NCI-H345 treated with DMSO at 0.1 percent for 48 hours (cell line): ENCODE results near the gene LILRA5.
"Not testable (repeated sequence)": the region's sequence is repeated elsewhere in the genome, so short reads cannot be mapped to it uniquely, and the experiment has no call there.

Experiments
- DNase-seq: peaks from one replicate; lab custom pipeline; 2025; ENCODE audit not compliant: unreplicated experiment; lab: John Stamatoyannopoulos, UW

LILRA5 gene

DNA sequence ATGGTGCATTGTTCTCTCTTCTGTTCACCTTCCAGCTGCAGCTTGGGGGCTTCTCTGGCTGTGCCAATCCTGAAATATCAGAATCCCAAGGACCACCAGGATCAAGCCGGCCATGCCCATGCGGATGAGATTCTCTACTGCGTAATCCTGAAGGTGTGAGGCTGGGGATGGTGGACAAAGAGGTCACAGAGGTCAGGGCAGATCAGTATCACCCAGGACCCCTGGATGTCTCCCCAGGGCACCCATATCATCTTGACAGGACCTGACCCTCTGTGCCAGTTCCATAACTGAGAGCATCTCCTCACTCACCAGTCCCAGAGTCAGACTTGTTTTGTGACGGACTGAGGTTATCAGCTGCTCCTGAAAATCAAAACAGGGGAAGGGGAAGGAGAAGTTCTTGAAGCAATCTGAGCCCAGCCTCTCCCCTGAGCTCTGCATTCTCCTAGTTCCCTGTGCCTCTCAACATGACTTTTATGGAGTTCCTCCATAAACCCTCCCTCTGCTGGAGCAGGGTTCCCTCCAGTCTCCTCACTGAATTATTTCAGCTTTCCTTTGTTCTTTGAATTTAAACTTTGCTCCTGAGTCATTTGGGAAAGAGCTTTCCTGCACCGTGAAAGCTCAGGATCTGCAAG lies 5.5 kb downstream of the LILRA5 start:
- no peak for DNase-seq

DNA sequence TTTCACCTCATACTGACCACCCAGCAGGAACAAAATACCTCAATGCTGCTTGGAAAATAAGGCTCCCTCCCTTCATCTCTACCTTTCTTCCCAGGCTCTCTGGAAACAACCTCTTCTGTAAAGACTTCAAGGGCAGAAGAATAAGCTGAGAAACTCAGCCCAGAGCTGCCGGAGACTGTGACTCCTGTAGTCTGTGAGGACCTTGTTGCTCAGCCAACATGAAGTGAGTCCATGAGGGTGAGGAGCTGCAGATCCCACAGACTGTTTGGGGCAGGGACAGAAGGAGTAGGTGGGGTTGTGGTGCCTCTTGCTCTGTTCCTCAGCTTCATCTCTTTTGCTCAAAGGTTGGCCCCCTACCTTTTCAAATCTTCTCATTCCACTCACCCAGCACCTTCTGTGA lies 7.8 kb downstream of the LILRA5 start:
- no peak for DNase-seq

GRCh38 chr19:54302257-54302656 lies 10.7 kb downstream of the LILRA5 start:
- DNase-seq = no peak

DNA sequence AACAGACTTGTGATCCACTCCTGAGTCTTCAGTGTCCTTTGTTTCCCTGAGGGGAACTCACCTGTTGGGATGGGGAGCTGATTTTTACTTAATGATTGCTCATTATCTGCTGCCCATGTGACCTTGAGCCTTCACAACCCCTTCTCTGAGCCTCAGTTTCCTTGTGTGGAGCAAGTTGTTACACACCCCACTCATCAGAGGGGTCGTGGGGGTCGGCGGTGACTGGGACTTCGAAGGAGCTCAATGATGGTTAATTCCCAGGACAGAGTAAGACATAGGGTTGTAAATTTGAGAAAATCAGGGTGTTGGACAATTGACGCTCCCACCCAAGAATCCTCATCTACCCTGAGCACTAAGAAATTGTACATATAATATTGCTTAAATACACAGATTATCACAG lies 13.5 kb downstream of the LILRA5 start:
- DNase-seq = no peak

GRCh38 chr19:54299126-54299498 lies 13.9 kb downstream of the LILRA5 start:
- no peak for DNase-seq

DNA sequence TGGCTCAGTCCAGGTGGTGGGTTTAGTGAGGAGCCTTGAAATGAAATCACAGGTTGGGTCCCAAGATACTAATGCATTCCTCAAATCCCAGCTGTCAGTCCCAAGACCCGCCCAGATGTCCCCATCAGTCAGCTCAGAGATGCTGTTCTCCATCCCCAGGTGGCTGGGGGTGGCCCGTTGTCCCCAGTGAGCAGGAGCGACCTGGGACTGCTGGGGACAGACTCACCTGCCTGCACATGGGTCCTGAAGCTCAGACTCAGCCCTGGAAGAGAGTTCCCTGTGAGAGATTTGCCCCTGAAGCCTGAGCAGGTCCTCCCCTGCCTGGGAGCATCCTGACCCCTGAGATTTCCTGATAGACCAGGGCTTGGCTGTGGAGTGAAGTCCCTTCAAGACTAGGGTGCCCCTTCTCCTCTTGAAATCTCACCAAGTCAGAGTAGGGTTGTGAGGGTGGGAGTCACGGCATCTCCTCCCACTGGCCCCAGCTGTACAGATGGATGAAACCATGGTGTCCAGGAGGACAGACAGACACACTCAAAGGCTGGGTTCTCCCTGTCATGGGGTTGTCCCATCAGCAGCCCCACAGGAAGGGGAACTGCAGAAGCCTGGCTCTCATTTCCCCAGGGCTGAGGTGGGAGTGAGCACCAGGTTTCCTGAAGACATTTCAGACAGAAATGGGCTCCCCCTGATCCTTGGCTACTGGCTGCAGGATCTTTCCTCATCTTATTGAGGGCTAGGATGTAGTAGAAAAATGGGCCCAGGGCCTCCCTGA lies 14.4 kb downstream of the LILRA5 start:
- no peak for DNase-seq

GRCh38 chr19:54297759-54298305 lies 15.1 kb downstream of the LILRA5 start:
- DNase-seq = no peak

DNA sequence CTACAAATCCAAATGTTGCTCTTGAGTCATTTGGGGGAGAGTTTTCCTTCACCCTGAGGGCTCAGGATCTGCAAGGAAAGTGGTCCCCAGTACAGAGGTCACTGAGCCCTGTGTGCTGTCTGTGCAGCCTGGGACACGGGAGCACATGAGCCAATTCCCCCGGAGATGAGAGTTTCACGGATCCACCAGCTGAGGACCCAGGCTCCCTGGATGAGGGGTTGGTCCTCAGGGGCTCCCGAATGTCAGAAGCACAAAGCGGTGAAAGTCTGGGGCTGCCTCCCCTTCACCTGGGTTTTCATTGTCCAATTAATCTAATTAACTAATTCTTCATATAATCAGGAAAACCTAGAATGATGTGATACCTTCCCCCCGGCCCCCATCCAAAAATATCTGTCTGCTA lies 18.4 kb downstream of the LILRA5 start:
- no peak for DNase-seq

DNA sequence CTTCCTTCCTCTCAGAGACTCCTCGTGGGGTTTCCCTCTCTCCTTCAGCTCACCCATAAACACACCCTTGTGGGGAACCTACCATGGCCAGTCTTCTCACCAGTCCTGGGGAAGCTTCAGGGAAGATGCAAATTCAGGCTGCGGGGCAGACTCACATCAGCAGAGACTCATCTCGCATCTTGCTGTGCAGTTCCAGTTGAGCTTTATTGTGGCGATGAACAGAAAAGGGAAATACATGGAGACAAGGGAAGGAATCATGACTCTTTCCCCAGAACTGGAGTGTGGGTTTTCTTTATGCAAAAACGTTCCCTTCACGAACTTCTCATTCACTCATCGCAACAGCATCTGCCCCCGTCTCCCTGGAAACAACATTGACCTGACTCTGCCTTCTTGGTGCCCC lies 23.8 kb downstream of the LILRA5 start:
- not testable (repeated sequence) for DNase-seq

DNA sequence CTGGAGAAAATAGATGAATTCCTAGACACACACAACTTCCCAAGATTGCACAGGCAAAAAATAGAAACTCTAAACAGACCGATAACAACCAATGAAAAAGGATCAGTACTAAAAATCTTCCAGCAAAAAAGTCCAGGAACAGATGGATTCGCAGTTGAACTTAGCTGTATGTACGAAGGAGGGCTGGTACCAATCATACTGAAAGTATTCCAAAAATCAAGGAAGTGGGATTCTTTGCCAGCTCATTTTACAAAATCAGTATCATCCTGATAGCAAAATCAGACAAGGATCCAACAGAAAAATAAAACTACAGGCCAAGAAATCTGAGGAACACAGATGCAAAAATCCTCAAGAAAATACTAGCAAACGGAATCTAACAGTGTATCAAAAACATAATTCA lies 25.5 kb downstream of the LILRA5 start:
- no peak for DNase-seq

GRCh38 chr19:54286283-54286682 lies 26.7 kb downstream of the LILRA5 start:
- DNase-seq = not testable (repeated sequence)

- not testable (repeated sequence) for DNase-seq
Observed at GRCh38 chr19:54285427-54286056, 27.4 kb downstream of the LILRA5 start.

GRCh38 chr19:54282686-54283470 lies 30.1 kb downstream of the LILRA5 start:
- DNase-seq = no peak

DNA sequence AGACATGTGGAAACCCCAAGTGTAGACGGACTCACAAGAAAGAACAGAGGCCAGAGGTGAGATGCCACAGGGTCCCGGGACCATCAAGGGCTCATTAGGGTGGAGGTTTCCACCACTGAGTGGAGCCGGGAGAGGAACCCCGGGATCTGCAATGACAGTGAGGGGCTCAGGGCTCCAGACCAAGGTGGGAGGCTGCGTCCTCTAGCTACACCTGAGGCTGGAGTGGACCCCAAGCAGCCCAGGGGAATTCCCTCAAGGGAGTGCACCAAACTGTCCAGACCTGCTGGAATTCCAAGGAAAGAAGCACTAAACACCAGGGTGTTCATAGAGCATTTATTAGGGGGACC lies 31.3 kb downstream of the LILRA5 start:
- DNase-seq = not testable (repeated sequence)

DNA sequence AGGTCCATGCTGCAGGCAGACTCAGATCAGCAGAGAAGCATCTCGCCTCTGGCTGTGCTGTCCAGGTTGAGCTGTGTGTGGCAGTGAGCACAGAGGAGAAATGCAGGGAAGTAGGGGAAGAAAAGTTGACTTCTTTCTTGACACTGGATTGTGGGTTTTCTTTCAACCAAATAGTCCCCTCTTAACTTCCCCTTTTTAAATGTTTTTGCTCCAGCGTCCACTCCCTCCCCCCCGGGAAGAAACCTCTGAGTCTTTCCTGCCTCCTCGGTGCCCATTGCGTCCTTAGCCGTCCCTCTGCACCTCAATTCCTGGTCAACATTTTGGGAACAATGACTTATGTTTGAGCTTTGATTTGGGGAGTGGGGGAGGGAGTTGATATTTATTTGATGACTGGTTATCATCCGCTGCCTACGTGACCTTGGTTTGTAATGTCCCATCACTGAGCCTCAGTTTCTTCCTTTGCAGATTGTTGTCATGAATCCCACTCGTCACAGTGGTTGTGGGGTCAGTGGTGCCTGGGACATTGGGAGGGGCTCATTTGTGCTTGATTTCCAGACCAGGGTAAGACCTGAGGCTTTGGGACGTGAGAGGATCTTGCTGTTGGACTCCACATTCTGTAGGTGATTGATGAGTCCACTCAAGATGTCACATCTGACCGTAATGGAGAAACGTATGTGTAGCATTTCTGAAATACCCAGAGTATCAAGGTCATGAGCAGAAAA lies 31.8 kb downstream of the LILRA5 start, which contains the start of gene LILRB2:
Gene LILRB2 (minus strand): TSS at position 104 of the 722 bp plus-strand sequence. CDS start 614 bp downstream, outside the sequence.
- no peak for DNase-seq

GRCh38 chr19:54280441-54280840 lies 32.5 kb downstream of the LILRA5 start:
- not testable (repeated sequence) for DNase-seq

DNA sequence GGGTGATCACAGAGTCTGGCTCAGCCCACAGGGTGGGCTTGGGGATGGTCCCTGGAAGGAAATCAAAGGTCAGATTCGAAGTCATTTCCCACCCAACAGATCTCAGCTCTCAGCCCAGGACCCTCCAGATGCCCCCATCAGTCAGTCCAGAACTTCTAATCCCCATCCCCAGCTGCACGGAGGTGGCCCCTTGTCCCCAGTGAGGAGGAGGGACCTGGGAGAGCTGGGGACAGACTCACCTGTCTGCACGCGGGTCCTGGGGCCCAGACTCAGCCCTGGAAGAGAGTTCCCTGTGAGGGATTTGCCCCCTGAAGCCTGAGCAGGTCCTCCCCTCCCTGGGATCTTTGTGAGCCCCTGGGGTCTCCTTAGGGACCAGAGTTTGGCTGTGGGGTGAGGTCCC lies 32.9 kb downstream of the LILRA5 start:
- not testable (repeated sequence) for DNase-seq

DNA sequence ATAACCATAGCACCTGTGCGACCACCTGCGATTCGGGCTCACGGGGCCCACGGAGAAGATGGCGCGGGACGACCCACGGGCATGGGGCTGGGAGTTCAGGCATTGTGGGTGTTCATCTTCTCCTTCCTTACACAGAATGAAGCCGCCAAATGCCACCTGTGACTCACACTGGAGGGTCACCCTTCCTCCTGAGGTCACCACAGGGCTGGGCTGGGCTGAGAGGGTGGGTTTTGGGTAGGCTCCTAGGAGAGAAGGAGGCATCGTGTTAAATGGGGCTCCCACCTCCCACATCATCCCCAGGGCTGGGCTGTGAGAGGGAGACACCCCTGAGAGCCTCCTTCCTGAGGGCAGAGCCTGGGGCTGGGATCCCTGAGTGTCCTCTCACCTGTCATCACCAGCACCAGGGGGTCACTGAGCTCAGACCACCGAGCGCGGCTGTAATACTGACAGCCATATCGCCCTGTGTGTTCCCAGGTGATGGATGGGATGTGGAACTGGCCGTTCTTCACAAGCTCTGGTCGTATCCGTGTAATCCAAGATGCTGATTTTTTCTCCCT lies 33.5 kb downstream of the LILRA5 start:
- no peak for DNase-seq

DNA sequence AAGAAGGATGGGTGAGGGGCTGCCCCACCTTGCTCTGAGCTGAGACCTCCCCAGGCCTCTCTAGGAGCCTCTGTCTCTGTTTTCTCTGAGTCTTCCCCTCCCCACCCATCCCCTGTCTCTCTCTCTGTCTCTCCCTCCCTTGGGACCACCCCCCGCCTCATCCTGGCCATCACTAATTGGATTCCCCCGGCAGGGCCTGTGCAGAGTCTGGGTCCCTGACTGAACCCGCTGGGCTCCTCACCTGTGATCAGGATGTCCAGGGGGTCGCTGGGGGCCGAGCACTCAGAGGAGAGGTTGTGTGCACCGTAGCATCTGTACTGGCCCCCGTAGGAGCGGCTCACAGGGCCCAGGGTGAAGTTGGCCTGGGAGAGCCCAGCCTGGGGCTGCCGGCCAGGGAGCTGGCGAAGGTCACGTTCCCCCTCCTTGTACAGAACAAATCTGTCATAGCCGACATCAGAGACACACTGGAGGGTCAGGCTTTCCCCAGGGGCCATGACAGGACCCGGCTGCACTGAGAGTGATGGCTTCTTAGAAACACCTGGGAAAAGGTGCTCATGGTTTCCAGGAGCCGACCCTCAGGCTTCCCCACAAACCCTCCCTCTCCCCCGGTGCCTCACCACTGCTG lies 34.3 kb downstream of the LILRA5 start:
- not testable (repeated sequence) for DNase-seq

DNA sequence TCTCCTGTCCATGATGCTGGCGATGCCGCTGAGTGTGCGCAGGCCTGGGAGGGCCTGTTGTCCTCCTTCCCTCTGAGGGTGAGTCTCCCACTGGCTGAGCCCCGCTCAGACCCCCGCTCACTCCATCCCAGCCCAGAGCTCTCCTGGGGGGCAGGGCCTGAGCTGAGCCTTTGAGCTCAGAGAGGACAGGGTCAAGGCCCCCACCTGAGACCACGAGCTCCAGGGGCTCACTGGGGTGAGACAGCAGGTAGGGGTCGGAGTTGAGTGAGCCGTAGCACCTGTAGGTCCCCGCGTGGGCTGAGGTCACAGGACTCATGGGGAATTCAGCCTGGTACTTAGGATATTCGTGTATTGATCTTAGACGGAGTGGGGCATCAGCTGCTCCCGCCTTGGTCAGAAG lies 34.9 kb downstream of the LILRA5 start:
- DNase-seq = not testable (repeated sequence)
